NT2/D1 (cell line): ENCODE results near the gene LRIG1.

Source experiments
- SUZ12 ChIP-seq: IDR thresholded peaks from 2 replicates; pipeline ENCODE4 v1.6.1; 2011; ENCODE audit not compliant: insufficient read length, insufficient read depth; ENCODE audit errors: extremely low read depth
- YY1 ChIP-seq: IDR thresholded peaks from 2 replicates; pipeline ENCODE4 v1.6.1; 2011; ENCODE audit not compliant: insufficient read length, insufficient read depth
- ZNF274 ChIP-seq: IDR thresholded peaks from 2 replicates; pipeline ENCODE4 v1.6.1; 2011; ENCODE audit warnings: mild to moderate bottlenecking, low read depth, low read length

- TF ChIP-seq ZNF274 (no peak), YY1 (no peak), SUZ12 (no peak)
Measured at GRCh38 chr3:66479532-66479947, 21.3 kb downstream of the LRIG1 start.
